ENCODE data around the gene RILPL2. TPM values are rescaled to one million over a fixed set of nuclear protein-coding genes. Genes with fewer than 3 reads are reported as not detected.
"Not testable (repeated sequence)": the region's sequence is repeated elsewhere in the genome, so short reads cannot be mapped to it uniquely, and the experiment has no call there.

RILPL2 gene
- total RNA-seq, 2 experiments from 2014 or later = 3.4 to 6.8 TPM

- no peaks in the 10 kb centered on the region for H3K79me2 ChIP-seq (ENCODE audit: insufficient read depth, low read depth, low read length)
- no peak overlapping the region for H3K4me2 ChIP-seq (ENCODE audit: low read length)
- DNase-seq (ENCODE audit: low spot score) = no peak
- H4K20me1 ChIP-seq (ENCODE audit: insufficient read depth, low read length) = no peaks in the 10 kb centered on the region
- CTCF ChIA-PET (ENCODE audit: unreplicated experiment) = no interaction called here
- H3K9me3 ChIP-seq (ENCODE audit: low read length) = no peaks in the 10 kb centered on the region
- BruUV-seq (replicated peaks) = no TSS peak
- intact Hi-C loops (cut with micrococcal nuclease; ENCODE audit: unreplicated experiment) = no loop called here
- H2AFZ ChIP-seq (ENCODE audit: low read length) = no peak overlapping the region
- TF ChIP-seq EZH2phosphoT487 (IDR thresholded peaks at IDR 0.05; ENCODE audit: borderline replicate concordance, low read depth, low read length) = no peak
- no peak for TF ChIP-seq CTCF (conservative IDR thresholded peaks at IDR 0.05; ENCODE audit: low read length)
- no peaks in the 10 kb centered on the region for H3K36me3 ChIP-seq (ENCODE audit: insufficient read depth, low read length)
- H3K4me1 ChIP-seq (ENCODE audit: insufficient read depth, low read length, poor library complexity, severe bottlenecking) = peaks cover 5% of the 10 kb centered on the region
- no peak overlapping the region for H3K27ac ChIP-seq (ENCODE audit: low read depth, low read length, poor library complexity, severe bottlenecking)
- H3K9me2 ChIP-seq (ENCODE audit: insufficient read depth, low read length) = no peaks in the 10 kb centered on the region
- H3K4me3 ChIP-seq (ENCODE audit: low read depth, low read length, poor library complexity, severe bottlenecking) = no peak overlapping the region
- POLR2A ChIA-PET = no interaction called here
These were observed 16.7 kb upstream of the RILPL2 start for GRCh38 chr12:123453165-123453564.

GRCh38 chr12:123452276-123452550, 15.7 kb upstream of the RILPL2 start:
- not testable (repeated sequence) for BruUV-seq (replicated peaks)

GRCh38 chr12:123450636-123451035, 14.2 kb upstream of the RILPL2 start:
- H3K4me1 ChIP-seq (ENCODE audit: insufficient read depth, low read length, poor library complexity, severe bottlenecking) = peaks cover 16% of the 10 kb centered on the region
- H3K4me2 ChIP-seq (ENCODE audit: low read length) = no peak overlapping the region
- DNase-seq (ENCODE audit: low spot score) = no peak
- no peak overlapping the region for H3K4me3 ChIP-seq (ENCODE audit: low read depth, low read length, poor library complexity, severe bottlenecking)
- BruUV-seq (replicated peaks) = no TSS peak
- intact Hi-C loops (cut with micrococcal nuclease; ENCODE audit: unreplicated experiment) = no loop called here
- TF ChIP-seq CTCF (conservative IDR thresholded peaks at IDR 0.05; ENCODE audit: low read length) (no peak), EZH2phosphoT487 (IDR thresholded peaks at IDR 0.05; ENCODE audit: borderline replicate concordance, low read depth, low read length) (no peak)
- no peaks in the 10 kb centered on the region for H3K9me3 ChIP-seq (ENCODE audit: low read length)
- CTCF ChIA-PET (ENCODE audit: unreplicated experiment) = no interaction called here
- POLR2A ChIA-PET = no interaction called here
- no peaks in the 10 kb centered on the region for H3K9me2 ChIP-seq (ENCODE audit: insufficient read depth, low read length)
- no peaks in the 10 kb centered on the region for H4K20me1 ChIP-seq (ENCODE audit: insufficient read depth, low read length)
- no peak overlapping the region for H3K27ac ChIP-seq (ENCODE audit: low read depth, low read length, poor library complexity, severe bottlenecking)
- H3K79me2 ChIP-seq (ENCODE audit: insufficient read depth, low read depth, low read length) = no peaks in the 10 kb centered on the region
- no peak overlapping the region for H2AFZ ChIP-seq (ENCODE audit: low read length)
- H3K36me3 ChIP-seq (ENCODE audit: insufficient read depth, low read length) = no peaks in the 10 kb centered on the region

More at GRCh38 chr12:123452276-123452550, 15.7 kb upstream of the RILPL2 start:
- H3K9me2 ChIP-seq (ENCODE audit: insufficient read depth, low read length); H3K27ac ChIP-seq (ENCODE audit: low read depth, low read length, poor library complexity, severe bottlenecking); H3K4me1 ChIP-seq (ENCODE audit: insufficient read depth, low read length, poor library complexity, severe bottlenecking); intact Hi-C loops (cut with micrococcal nuclease; ENCODE audit: unreplicated experiment); H3K9me3 ChIP-seq (ENCODE audit: low read length); H2AFZ ChIP-seq (ENCODE audit: low read length); H3K79me2 ChIP-seq (ENCODE audit: insufficient read depth, low read depth, low read length); H3K36me3 ChIP-seq (ENCODE audit: insufficient read depth, low read length); H4K20me1 ChIP-seq (ENCODE audit: insufficient read depth, low read length); CTCF ChIA-PET (ENCODE audit: unreplicated experiment); H3K4me2 ChIP-seq (ENCODE audit: low read length); H3K4me3 ChIP-seq (ENCODE audit: low read depth, low read length, poor library complexity, severe bottlenecking); DNase-seq (ENCODE audit: low spot score): not testable (repeated sequence)
- POLR2A ChIA-PET = interaction anchor here (0.6 to 0.9 kb wide), 5 partner anchors 25 to 264 kb away, joined by 3 to 5 read pairs (median 4); no protein-coding TSS in a partner anchor
